Midbrain (tissue), 1 donor: ENCODE data around the gene RWDD1.

Experiments
- DNase-seq: peaks from one replicate; lab custom pipeline; 2025; lab: John Stamatoyannopoulos, UW

The RWDD1 gene

DNA sequence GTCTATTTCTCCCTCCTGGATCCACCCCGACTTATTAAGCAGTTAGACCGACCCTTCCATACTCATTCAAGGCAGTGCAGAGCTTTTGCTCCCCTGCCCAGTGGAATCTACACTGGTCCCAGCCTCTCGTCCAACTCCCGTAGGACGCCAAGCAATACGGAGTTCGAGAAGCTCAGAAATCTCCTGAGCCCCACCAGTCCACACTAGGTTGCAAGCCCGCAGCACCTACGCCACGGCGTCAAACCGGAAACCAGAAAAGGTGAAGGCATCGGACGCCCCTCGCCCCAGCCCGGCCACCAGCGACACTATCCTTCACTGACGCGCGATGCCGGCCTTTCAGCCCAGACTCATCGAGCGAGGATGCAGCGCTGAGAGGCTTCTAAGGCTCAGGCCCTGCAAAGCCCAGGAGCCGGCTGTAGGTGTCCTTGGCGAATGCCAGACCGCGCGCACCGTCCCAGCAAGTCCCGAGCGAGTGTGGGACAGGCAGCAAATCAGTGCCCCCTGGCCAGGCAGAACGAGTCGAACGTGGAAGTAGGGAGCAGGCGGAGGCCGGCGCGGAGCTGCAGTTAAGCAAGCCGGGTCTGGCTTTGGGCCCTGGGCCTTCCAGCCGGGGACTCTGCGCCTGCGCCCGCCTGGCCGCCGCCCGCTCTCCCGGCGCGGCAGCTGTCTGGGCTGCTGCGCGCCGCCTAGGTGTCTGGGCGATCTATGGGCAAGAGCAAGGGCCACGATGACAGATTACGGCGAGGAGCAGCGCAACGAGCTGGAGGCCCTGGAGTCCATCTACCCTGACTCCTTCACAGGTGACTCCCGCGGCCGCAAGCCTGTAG is at the start of gene RWDD1:
RWDD1 (plus strand) TSS at position 649 of the 827 bp plus-strand sequence; CDS start at position 728, 79 bp downstream.
- peak; percentile 99 for DNase-seq

GRCh38 chr6:116522896-116523295 is 48.4 kb upstream of the RWDD1 start:
- DNase-seq, result no peak

- DNase-seq, result no peak
Observed at GRCh38 chr6:116524236-116524635, 47.1 kb upstream of the RWDD1 start.

GRCh38 chr6:116528133-116528532 is 43.2 kb upstream of the RWDD1 start:
- no peak for DNase-seq

- no peak for DNase-seq
Observed at GRCh38 chr6:116528780-116529179, 42.5 kb upstream of the RWDD1 start.

- no peak for DNase-seq
Observed at GRCh38 chr6:116529466-116530290, 41.6 kb upstream of the RWDD1 start.

GRCh38 chr6:116530436-116530835 is 40.9 kb upstream of the RWDD1 start:
- no peak for DNase-seq

GRCh38 chr6:116531675-116532570 is 39.4 kb upstream of the RWDD1 start:
- DNase-seq, result peak; percentile 54

DNA sequence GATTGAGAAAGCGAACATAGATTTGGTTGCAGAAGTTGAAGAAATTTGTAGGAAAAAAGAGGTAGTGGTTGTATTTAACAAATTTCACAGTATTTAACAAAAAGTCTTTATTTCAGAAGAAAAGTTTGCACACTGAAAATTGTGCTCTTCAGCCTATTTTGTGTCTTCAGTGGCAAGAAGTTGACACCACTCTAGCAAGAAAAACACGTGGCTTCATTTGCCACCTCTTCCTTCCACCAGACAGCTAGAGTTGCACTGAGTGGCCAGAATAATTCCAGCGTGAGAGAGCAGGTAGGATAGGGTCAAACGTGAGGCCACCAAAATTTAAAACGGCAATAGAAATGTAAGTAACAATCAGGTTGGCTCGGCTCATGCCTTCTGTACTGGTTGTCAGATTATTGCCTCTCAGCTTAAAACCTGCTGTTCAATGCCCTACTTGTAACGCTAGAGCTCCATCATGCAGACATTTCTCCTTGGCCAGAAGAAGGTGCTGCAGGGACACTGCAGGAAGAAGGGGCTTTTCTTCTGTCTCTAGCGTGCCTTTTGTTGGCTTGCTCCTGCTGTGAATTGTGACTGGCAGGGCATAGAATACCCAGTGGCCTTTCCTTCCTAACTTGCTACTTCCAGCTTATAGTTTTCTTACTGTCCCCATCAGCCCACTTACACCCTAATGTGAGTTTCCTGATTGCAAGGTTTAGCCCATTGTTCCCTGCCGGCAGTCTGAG is 37.9 kb upstream of the RWDD1 start:
- DNase-seq, result no peak

DNA sequence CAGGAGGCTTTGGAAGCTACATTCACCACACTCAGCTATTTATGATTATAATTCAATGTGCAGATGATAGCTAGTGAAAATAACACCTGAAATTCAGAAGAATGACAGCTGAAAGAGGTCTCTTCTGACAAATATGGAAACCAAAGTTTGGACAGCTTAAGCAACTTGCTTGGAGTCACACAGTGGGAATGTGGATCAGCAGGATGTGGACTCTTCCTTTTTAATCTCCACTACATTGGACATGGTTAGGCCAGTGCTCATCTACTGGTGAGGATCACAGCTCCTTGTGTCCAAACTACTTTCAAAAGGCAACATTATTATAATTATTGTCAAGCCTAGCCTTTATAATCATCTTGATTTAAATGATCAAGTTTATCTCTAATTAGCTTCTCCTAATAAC is 36.2 kb upstream of the RWDD1 start:
- no peak for DNase-seq

GRCh38 chr6:116536216-116536621 is 35.1 kb upstream of the RWDD1 start:
- peak; percentile 51 for DNase-seq

DNA sequence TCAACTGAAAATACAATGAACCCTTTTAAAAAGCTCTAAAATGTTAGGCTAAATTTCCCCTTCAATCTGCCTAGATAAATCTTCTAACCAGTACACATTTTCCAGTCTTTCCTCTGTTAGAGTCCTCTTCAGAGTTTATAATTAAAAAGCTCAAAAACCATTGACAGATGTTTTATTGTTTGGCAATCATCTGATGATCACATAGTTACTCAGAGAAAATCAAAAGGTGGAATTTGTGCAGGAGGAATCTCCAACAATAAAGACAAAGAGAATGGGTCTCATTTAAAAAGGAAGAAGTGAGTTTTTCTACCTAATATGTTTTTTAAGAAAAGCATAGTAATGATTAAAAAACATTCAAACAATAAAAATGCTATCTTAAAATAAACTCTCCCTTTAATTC is 28.9 kb upstream of the RWDD1 start:
- DNase-seq, result no peak

DNA sequence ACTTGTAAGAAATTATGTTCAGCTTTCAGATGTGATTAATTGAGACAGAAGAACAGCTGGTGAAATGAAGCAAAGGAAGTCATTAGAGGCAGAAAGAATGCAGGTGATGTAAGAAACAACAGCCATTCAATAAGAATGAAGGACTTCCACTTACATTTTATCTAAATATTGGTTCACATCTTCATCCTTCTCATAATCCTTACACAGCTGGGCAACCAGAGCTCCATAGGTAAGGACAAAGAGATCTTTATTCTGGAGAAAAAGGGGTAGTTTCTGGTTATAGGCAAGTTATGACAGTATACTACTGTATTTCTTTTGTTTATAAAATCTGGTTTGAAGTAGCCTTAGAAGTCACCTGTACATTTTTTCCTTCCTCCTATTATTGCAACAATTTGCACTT is 28.2 kb upstream of the RWDD1 start:
- no peak for DNase-seq

DNA sequence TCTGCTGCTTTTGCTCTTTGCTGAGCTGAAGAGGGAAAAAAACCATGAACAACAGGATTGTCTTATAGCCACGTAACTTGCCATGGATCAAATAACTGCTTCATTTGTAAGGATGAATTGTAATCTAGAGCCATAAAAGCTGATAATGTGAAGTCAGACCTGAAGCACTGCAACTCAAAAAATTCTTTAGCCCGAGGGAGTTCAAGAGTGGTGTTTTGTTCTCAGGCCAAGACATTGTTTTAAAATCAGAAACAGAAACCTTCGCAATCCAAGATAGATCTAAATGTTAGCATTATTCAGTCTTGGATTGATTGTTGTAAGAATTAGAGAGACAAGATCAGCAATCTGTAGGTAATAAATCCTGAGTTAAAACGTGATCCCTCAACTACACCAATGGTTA is 25.7 kb upstream of the RWDD1 start, which contains the start of gene TRAPPC3L:
TRAPPC3L (minus strand) TSS at position 34 of the 400 bp plus-strand sequence. CDS start 170 bp downstream, outside the sequence.
- no peak for DNase-seq

DNA sequence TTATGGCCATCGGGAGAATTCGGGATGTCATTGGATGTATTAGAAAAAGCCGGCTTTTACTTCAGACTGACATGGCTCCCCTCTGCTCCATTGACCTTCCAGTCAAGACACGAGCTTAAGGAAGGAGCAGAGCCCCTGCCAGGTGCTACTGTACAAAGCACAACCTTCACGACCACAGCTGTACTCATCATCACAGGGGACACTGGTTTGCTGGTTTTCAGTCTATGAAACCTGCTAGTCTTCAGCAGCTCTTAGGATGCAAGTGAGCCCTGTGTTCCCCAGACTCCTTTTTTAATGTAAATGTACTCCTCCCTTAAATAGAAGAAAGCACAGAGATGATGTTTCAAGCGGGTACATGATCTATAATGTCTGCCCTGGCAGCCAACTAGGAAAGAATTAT is 23.9 kb upstream of the RWDD1 start:
- DNase-seq, result no peak

- DNase-seq, result no peak
Observed at GRCh38 chr6:116550796-116551195, 20.5 kb upstream of the RWDD1 start.

- no peak for DNase-seq
Observed at GRCh38 chr6:116553451-116553850, 17.9 kb upstream of the RWDD1 start, which contains the start of gene CALHM4. TSS of gene CALHM4 (plus strand) at chr6:116553751. CDS start at chr6:116553794, 43 bp downstream.

DNA sequence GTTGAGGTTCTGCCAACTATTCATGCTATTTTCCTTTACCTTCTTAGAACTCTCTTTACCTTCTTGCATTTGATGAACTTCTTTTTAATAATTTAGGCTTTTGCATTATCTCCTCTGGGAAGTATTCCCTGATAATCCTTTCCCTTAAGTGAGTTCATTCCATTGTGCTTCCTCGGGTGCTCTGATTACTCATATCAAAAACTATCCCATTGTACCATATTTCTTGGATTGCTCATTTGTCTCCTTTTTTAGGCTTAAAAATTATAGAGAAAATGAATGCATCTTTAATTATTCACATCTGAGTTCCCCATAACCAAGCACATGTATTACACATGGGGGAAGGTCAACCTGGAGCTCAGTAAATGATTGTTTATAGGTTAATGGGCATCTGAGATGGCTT is 15.2 kb upstream of the RWDD1 start:
- DNase-seq, result no peak

GRCh38 chr6:116556814-116557415 is 14.4 kb upstream of the RWDD1 start:
- DNase-seq, result no peak

DNA sequence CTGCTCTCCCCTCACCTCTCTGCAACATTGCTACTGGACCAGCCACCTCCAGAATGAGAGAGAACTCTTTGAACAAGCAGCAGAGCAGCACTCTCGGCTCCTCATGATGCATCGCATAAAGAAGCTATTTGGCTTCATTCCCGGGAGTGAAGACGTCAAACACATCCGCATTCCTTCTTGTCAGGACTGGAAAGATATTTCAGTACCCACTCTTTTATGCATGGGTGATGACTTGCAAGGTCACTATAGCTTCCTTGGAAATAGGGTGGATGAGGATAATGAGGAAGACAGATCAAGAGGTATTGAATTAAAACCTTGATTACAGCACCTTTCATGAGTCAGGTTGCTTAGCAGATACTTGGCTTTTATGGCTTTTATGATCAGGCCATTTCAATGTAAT is 13.4 kb upstream of the RWDD1 start:
- no peak for DNase-seq

GRCh38 chr6:116560130-116560529 is 11.2 kb upstream of the RWDD1 start:
- DNase-seq, result no peak
